DOHH2 (cell line): Measurements from ENCODE around the gene RABGAP1L.

Source experiments
- H3F3A ChIP-seq: fragments of 200-600 bp; sonication (generic), shearing (Covaris generic); 2 replicates; pipeline ENCODE4 v1.6.0; 2016; ENCODE audit warnings: antibody characterized with exemption, mild to moderate bottlenecking; ENCODE audit not compliant: control insufficient read depth, insufficient read depth
- H3K27ac ChIP-seq: fragments of 200-600 bp; sonication (generic); 2 replicates; pipeline ENCODE4 v1.5.1; 2014; ENCODE audit warnings: low read depth, mild to moderate bottlenecking, low read length, moderate library complexity
- H3K27me3 ChIP-seq: fragments of 200-600 bp; sonication (generic); 2 replicates; pipeline ENCODE4 v1.6.1; 2014; ENCODE audit warnings: mild to moderate bottlenecking, low read length, mixed read lengths; ENCODE audit not compliant: control insufficient read depth
- H3K36me3 ChIP-seq: fragments of 200-600 bp; sonication (generic); 2 replicates; pipeline ENCODE4 v1.6.1; 2014; ENCODE audit warnings: mild to moderate bottlenecking, low read length, moderate library complexity, mixed read lengths; ENCODE audit not compliant: control insufficient read depth
- H3K4me1 ChIP-seq: fragments of 200-600 bp; sonication (generic); 2 replicates; pipeline ENCODE4 v1.6.1; 2014; ENCODE audit warnings: mild to moderate bottlenecking, low read length, mixed read lengths; ENCODE audit not compliant: control insufficient read depth
- H3K4me2 ChIP-seq: fragments of 200-600 bp; sonication (generic); 2 replicates; pipeline ENCODE4 v1.6.0; 2014; ENCODE audit warnings: mild to moderate bottlenecking, low read length, moderate library complexity
- H3K4me3 ChIP-seq: fragments of 200-600 bp; sonication (generic); 2 replicates; pipeline ENCODE4 v1.5.1; 2014; ENCODE audit warnings: mild to moderate bottlenecking, low read length, mixed read lengths
- H3K79me2 ChIP-seq: fragments of 200-600 bp; sonication (generic); 2 replicates; pipeline ENCODE4 v1.6.1; 2014; ENCODE audit warnings: mild to moderate bottlenecking, low read length, mixed read lengths; ENCODE audit not compliant: control insufficient read depth
- H3K9me2 ChIP-seq: fragments of 200-600 bp; sonication (generic); replicated peaks from 2 replicates; pipeline ENCODE4 v1.6.1; 2014; ENCODE audit warnings: mild to moderate bottlenecking, low read length, mixed read lengths; ENCODE audit not compliant: control insufficient read depth
- H3K9me3 ChIP-seq: fragments of 200-600 bp; sonication (generic); 2 replicates; pipeline ENCODE4 v1.6.1; 2014; ENCODE audit warnings: antibody characterized with exemption, low read length, mixed read lengths; ENCODE audit not compliant: control insufficient read depth, insufficient read depth
- H4K20me1 ChIP-seq: fragments of 200-600 bp; sonication (generic); 2 replicates; pipeline ENCODE4 v1.6.0; 2014; ENCODE audit warnings: low read depth, mild to moderate bottlenecking, antibody characterized with exemption, low read length, moderate library complexity; ENCODE audit not compliant: control insufficient read depth, insufficient read depth
- EZH2phosphoT487 ChIP-seq: fragments of 200-600 bp; sonication (generic); IDR thresholded peaks from 2 replicates; pipeline ENCODE4 v1.6.1; 2017; ENCODE audit warnings: borderline replicate concordance, mild to moderate bottlenecking, antibody characterized with exemption, low read length, moderate library complexity, mixed read lengths
- TF ChIP-seq, protein P1 (sequence below): fragments of 200-600 bp; sonication (generic); IDR thresholded peaks from one replicate; pipeline ENCODE4 v1.5.1; 2014; ENCODE audit warnings: antibody characterized with exemption, mild to moderate bottlenecking, low read depth, low read length; ENCODE audit not compliant: poor library complexity, severe bottlenecking

The RABGAP1L gene

GRCh38 chr1:174931214-174931613 is 771.9 kb downstream of the RABGAP1L start:
- H3K4me1 ChIP-seq = no peaks in the 10 kb centered on the region; the same call in 1 of the 2 replicates
- H3K4me2 ChIP-seq = no peak overlapping the region
- no peaks in the 10 kb centered on the region for H4K20me1 ChIP-seq
- no peaks in the 10 kb centered on the region for H3F3A ChIP-seq
- no peaks in the 10 kb centered on the region for H3K79me2 ChIP-seq
- no peaks in the 10 kb centered on the region for H3K9me2 ChIP-seq
- no peak overlapping the region for H3K4me3 ChIP-seq
- no peak for TF ChIP-seq EZH2phosphoT487
- TF ChIP-seq, protein P1, sequence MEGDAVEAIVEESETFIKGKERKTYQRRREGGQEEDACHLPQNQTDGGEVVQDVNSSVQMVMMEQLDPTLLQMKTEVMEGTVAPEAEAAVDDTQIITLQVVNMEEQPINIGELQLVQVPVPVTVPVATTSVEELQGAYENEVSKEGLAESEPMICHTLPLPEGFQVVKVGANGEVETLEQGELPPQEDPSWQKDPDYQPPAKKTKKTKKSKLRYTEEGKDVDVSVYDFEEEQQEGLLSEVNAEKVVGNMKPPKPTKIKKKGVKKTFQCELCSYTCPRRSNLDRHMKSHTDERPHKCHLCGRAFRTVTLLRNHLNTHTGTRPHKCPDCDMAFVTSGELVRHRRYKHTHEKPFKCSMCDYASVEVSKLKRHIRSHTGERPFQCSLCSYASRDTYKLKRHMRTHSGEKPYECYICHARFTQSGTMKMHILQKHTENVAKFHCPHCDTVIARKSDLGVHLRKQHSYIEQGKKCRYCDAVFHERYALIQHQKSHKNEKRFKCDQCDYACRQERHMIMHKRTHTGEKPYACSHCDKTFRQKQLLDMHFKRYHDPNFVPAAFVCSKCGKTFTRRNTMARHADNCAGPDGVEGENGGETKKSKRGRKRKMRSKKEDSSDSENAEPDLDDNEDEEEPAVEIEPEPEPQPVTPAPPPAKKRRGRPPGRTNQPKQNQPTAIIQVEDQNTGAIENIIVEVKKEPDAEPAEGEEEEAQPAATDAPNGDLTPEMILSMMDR = no peak
- H3K27ac ChIP-seq = no peak overlapping the region
- H3K9me3 ChIP-seq = no peaks in the 10 kb centered on the region
- H3K36me3 ChIP-seq = no peaks in the 10 kb centered on the region
- no peaks in the 10 kb centered on the region for H3K27me3 ChIP-seq

DNA sequence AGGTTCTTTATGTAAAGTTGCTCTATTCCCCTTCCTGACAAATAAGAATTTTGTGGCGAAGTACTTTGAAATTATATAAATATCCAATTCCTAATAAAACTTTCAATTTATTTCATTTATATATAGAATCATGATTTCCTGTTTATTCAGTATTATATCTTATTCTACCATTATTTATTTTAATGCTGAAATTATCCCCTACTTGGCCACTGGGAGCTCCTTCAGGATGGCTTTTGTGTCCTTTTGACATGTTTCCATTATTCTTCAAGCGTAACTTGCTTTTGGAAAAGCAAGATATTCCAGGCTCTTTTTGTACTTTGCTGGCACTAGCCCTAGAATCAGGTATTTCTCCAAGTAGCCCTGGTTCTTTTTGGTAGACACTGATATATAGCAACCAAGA is 773.3 kb downstream of the RABGAP1L start:
- Histone ChIP-seq H3K9me3 (no peaks in the 10 kb centered on the region), H3K9me2 (no peaks in the 10 kb centered on the region), H3K27ac (no peak overlapping the region), H3K4me3 (no peak overlapping the region), H3K27me3 (no peaks in the 10 kb centered on the region), H3F3A (no peaks in the 10 kb centered on the region), H3K4me2 (no peak overlapping the region), H3K36me3 (no peaks in the 10 kb centered on the region), H3K79me2 (no peaks in the 10 kb centered on the region), H4K20me1 (no peaks in the 10 kb centered on the region), H3K4me1 (no peaks in the 10 kb centered on the region; the same call in 1 of the 2 replicates)
- TF ChIP-seq, protein P1 = no peak
- no peak for TF ChIP-seq EZH2phosphoT487

DNA sequence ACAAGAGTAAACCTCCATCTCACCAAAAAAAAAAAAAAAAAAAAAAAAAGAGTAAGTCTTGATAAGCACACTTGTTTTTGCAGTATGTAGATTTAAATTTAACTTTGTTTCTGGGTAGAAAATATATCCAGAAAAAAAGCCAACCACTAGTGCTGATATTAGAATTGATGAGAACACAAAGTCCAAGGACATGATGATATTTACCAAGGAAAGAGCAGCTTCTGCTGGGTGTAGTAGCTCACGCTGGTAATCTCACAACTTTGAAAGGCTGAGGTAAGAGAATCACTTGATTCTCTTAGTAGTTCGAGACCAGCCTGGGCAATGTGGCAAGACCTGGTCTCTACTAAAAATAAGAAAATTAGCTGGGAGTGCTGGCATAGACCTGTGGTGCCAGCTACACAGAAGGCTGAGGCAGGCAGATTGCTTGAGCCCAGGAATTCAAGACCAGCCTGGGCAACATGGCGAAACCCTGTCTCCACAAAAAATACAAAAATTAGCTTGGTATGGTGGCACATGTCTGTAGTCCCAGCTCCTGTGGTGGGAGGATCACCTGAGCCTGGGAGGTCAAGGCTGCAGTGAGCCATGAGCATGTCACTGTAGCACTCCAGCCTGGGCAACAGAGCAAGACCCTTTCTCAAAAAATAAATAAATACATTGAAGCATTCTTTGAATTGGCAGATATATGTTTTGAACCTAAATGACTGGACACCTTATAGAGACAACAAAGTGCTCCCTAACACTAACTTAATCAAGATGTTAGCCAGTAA is 776.8 kb downstream of the RABGAP1L start:
- Histone ChIP-seq H3K9me3 (no peaks in the 10 kb centered on the region), H3K27me3 (no peaks in the 10 kb centered on the region), H3K4me2 (no peak overlapping the region), H3K27ac (no peak overlapping the region), H3K4me3 (no peak overlapping the region), H3F3A (no peaks in the 10 kb centered on the region), H3K9me2 (no peaks in the 10 kb centered on the region), H4K20me1 (no peaks in the 10 kb centered on the region), H3K36me3 (0 out of 2 replicates have a peak, but pooled peaks cover 5% of the 10 kb centered on the region), H3K79me2 (no peaks in the 10 kb centered on the region), H3K4me1 (peaks cover 14% of the 10 kb centered on the region)
- no peak for TF ChIP-seq EZH2phosphoT487
- TF ChIP-seq, protein P1 = no peak
